Cardiac fibroblast (primary cell): ENCODE results near the gene VAV2.
A peak's percentile ranks its signal among the peaks of the same experiment; 100 is the strongest.

ENCODE experiments used
- DNase-seq, 2 donors: peaks; one replicate each; pipeline versions ENCODE4 v3.0.0 to v3.0.0-alpha.2; 2010; ENCODE audit warnings: low read depth in 2 of 2
- H3K4me3 ChIP-seq, 2 donors: replicated peaks in 1 of 2; 1 replicate in 1 of 2; 2 replicates in 1 of 2; pipeline ENCODE4 v1.5.1; 2011; ENCODE audit warnings: low read depth in 2 of 2, low read length in 2 of 2, mild to moderate bottlenecking in 2 of 2, moderate library complexity in 1 of 2
- CTCF ChIP-seq: IDR thresholded peaks from one replicate; pipeline ENCODE4 v1.5.1; 2011; ENCODE audit warnings: low read depth, mild to moderate bottlenecking, low read length, inconsistent platforms

Gene VAV2

GRCh38 chr9:133786371-133786753 is 205.8 kb downstream of the VAV2 start:
- DNase-seq, result no peak
- no peak for TF ChIP-seq CTCF
- H3K4me3 ChIP-seq, result no peak overlapping the region

GRCh38 chr9:133785753-133786370 is 206.3 kb downstream of the VAV2 start:
- TF ChIP-seq CTCF, result no peak
- H3K4me3 ChIP-seq, result no peak overlapping the region
- no peak for DNase-seq

GRCh38 chr9:133784731-133785561 is 207.2 kb downstream of the VAV2 start:
- no peak for TF ChIP-seq CTCF

GRCh38 chr9:133783331-133783731 is 208.8 kb downstream of the VAV2 start:
- DNase-seq, result no peak
- TF ChIP-seq CTCF, result no peak
- H3K4me3 ChIP-seq, result no peak overlapping the region

More at GRCh38 chr9:133784731-133785561, 207.2 kb downstream of the VAV2 start:
- H3K4me3 ChIP-seq, result no peak overlapping the region
- no peak for DNase-seq

GRCh38 chr9:133782157-133783130 is 209.7 kb downstream of the VAV2 start:
- peak; percentile 91 for TF ChIP-seq CTCF
- DNase-seq, result peak; percentile 72 to 77
- no peak overlapping the region for H3K4me3 ChIP-seq

GRCh38 chr9:133781828-133782135 is 210.3 kb downstream of the VAV2 start:
- DNase-seq, result no peak
- no peak overlapping the region for H3K4me3 ChIP-seq
- no peak for TF ChIP-seq CTCF
